Measurements from ENCODE around the gene MAP2K6.

- TF ChIP-seq CTCF (conservative IDR thresholded peaks at IDR 0.05; ENCODE audit: low read length) (no peak), EZH2phosphoT487 (IDR thresholded peaks at IDR 0.05; ENCODE audit: borderline replicate concordance) (no peak)
These were observed 132.7 kb downstream of the MAP2K6 start for GRCh38 chr17:69547230-69547629.
